Stimulated activated CD4-positive, alpha-beta T cell treated with anti-CD3 and anti-CD28 coated beads, TNF-alpha, amount 100 ng/mL, for 24 hours (primary cell): ENCODE measurements around the gene LST1.
"Not testable (repeated sequence)": the region's sequence is repeated elsewhere in the genome, so short reads cannot be mapped to it uniquely, and the experiment has no call there.

Source experiments
- DNase-seq, 3 experiments: peaks; one replicate each; pipeline ENCODE4 v3.0.0-alpha.2; 2020; ENCODE audit warnings: low read depth in 3 of 3

LST1 gene

DNA sequence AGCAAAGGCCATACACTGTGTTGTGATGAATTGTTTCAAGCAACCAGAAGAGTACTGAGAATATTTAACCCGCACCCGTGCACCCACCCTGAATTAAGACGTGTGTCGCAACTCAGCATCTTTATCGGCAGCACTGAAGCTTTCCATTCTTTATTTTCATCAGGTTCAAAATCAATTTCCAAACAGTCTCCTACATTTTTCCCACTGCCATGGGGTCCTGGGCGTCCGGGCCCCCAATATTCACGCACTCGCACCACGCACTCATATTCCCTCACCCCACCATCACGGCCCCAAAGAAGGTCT is 5.7 kb upstream of the LST1 start:
- no peak for DNase-seq

DNA sequence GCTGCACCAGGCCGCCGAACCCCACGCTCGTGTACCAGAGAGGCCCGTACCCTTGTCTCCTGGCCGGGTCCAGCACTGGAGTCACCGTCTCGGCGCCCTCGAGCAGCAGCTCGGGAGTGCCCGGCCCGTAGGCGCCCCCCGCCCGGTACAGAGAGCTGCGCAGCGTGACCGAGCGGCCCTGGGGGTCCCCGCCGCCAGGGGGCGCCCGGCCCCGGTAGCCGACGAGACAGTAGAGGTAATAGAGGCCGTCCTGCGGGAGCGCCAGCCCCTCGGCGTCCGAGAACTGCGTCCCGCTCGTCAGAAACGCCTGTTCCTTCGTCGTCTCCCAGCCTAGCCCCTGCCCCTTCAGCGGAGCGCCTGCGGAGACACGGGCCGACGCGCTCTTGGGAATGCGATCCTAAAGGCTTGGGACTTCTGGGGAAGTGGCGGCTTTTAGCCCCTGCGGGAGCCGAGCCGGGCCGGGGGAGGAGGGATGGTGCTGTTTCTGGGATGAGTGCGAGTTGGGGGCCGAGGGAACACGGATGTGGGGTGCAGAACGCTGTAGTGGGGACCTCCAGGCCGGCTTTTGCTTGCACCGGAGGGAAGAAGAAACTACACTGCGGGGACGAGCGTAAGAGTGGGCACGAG is 5.2 kb upstream of the LST1 start:
- DNase-seq = peak; percentile 75 to 91 (median 85)

DNA sequence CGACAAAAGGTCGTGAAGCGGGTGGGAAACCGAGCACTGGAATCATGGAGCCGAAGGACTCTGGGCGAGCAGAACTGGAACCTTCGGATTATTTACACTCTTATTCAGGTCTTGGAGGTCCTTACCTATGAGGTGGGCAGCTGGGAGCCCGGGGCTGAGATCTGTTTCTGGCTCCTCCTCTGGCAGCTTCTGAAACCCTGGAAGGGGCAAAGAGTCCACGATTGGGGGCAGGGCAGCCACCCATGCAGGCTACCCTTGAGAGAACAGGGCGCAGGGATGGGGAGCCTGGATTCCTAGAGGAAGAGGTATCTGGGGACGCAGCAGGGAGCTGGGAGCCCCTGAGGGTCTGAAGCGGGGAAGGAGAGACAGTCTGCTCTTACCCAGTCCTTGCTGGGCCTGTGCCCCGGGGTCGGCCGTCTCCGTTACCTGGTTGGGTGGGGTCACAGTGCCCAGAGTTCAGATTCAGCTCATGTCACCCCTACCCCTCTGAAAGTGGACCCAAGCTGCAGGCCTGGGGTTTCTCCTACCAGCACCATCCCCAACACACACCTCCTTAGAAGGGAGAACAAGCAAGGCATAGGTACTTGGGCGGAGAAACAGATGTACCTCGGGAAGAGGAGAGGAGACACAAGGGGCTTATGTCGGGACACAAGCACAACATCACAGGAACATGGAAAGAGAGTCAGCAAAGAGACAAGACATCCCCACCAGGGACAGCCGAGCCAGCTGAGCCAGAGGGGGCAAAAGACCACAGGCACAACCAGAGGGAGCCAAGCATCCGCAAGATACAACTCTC is 4.4 kb upstream of the LST1 start:
- no peak for DNase-seq

DNA sequence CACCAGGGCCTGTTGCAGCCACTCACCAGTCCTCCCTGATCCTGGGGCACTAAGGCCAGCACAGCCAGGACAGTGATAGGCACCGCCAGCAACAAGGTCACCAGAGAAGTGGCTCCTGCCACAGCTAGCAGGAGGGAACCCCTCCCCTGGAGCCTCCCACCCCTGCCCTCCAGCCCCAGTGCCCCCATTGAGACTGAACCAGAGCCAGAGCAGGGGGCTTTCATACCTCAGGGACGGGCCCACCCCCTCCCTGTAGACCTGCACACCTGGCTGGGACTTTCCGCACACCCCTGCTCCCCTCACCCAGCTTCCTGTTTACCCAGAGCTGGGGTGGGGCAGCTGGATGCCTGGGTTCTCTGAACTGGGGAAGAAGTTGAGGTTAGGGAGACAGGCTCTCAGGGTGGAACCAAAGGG is 3.8 kb upstream of the LST1 start, which contains the start of gene LTB:
LTB (minus strand) TSS at position 195 of the 414 bp plus-strand sequence; CDS start at position 188, 7 bp downstream.
- DNase-seq = no peak

DNA sequence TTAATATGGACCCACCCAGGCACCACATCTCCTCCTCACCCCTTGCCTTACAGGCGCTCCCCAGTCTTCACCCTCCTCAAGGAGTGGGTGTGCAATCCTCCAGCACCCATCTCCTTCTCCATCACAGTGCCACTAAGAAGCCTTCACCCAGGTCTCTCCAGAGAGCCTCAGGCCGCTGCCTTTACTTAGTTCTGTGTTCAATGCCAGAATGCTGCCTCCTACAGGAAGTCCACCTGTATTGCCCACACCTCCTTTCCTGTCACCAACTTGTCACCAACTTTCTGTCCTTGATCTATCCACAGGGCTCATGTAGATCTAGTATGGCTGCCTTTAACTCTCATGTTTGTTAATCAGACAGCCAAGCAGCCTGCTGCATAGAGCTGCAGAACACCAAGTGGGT is 586 bp upstream of the LST1 start:
- no peak for DNase-seq

DNA sequence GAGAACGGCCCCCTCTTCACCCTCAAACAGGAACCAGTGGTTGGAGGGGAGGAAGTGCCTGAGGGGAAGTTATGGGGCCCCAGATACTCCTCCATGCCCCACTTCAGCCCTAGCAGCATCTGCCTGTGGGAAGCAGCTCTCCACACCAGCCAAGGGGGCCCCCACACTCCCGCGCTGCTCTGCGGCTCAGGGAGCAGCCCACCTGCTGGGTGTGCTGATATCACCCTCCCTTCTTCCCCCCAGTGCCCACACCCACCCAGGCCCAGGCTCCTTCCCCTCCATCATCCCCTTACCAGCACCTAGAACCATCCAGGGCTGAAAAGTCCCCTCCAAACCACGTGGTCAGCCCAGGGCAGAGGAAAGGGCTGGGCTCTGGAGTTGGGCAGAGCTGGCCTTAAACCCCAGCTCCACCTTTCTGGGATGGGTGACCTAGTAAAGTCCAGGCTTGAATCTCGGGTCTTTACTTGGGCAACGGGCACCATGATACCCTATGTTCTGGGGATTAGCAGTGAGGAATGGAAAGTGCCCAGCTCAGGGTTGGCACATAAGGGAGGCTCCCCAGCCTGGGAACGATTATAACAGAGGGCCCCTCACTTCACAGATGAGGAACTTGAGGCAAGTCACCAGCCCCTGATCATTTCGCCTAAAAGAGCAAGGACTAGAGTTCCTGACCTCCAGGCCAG is 663 bp downstream of the LST1 start:
- DNase-seq = no peak

DNA sequence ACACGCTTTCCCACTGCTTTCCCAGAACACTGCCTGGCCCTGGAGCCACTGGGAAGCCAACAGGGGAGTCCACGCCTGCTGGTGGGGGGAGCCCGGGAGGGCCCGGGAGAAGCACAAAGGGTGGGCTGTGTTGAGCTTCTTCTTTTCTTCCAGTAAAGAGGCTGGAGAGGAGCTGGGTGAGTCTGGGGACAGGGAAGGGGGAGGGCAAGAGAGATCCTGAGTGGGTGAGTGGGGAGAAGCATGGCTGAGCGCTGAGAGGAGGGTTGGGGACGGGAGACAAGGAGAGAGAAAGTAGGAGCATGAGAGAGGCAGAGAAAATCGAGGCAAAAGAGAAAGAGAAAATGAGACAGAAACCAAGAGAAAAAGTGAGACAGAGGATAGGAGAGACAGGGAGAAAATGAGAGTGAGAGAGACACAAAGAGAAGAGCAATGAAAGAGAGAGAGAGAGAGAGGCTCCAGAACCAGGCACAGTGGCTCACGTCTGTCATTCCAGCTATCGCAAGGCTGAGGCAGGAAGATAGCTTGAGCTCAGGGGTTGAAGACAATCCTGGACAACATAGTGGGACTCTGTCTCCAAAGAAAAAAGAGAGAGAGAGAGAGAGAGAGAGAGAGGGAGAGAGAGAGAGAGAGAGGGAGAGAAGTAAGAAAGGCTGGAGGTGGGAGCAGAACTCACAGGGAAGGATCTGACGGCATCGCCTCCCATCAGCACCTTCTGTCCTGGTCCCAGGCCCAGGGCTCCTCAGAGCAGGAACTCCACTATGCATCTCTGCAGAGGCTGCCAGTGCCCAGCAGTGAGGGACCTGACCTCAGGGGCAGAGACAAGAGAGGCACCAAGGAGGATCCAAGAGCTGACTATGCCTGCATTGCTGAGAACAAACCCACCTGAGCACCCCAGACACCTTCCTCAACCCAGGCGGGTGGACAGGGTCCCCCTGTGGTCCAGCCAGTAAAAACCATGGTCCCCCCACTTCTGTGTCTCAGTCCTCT is 2.0 kb downstream of the LST1 start:
- DNase-seq = no peak

DNA sequence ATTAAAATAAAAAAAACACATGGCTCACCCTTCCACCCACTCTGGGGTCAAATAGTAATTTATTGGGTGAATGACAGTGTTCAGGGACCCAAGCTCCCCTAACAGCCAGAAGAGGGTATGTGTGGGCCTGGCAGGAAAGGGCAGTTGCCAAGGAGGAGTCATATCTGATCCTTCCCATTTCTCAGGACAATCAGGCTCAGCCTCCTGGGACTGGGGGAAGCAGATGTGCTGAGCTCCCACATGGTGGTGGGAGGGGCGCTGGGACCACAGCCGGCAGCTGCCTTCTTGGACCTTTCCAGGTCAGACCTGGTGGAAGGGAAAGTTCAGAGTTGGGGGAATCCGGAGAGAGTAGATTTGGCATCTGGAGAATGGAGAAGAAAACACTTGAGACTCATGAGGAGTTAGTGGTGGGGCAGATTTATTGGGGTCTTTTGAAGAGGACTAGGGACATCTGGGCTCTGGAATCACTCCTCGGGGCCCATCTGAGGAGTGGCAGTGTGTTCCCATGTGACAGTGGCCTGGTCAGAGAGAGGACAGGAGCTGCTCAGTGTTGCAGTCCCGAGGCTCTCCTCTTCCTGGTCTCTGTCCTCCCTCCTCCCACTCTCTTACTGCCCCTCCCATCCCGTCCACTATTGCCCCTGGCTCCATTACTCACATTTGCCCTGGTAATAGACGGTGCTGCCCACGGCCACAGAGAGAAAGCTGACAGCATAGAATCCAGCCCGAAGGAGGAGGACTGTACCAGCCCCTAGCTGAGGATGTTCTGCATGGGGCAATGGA is 3.0 kb downstream of the LST1 start:
- DNase-seq = no peak

DNA sequence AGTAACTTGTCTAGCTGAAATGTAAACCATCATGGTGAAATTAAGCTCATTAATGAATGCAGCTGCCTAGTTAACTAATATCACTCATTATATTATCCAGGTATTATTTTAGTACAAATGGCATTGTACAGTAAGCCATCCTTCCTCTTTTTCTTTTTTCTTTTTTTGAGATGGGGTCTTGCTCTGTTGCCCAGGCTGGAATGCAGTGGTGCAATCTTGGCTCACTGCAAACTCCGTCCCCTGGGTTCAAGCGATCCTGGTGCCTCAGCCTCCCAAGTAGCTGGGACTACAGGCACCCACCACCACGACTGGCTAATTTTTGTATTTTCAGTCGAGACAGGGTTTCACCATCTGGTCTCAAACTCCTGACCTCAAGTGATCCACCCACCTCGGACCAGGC is 4.6 kb downstream of the LST1 start:
- DNase-seq = not testable (repeated sequence)

DNA sequence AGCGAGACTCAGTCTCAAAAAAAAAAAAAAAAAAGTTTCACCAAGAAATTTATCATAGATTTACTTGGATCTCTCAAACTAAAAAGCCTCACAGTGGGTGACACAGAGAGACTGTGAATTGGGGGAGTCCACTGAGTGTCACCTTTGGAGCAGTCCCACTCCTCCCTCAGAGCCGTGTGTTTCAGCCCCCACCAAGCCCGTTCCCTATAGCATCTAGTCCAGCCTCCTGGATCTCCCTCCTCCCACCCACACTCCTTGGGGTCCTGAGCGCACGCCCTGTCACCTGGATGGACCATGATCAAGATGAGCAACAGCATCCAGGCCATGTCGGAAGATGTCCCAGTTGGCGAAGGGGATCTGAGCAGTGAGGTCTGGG is 6.3 kb downstream of the LST1 start:
- DNase-seq = no peak

DNA sequence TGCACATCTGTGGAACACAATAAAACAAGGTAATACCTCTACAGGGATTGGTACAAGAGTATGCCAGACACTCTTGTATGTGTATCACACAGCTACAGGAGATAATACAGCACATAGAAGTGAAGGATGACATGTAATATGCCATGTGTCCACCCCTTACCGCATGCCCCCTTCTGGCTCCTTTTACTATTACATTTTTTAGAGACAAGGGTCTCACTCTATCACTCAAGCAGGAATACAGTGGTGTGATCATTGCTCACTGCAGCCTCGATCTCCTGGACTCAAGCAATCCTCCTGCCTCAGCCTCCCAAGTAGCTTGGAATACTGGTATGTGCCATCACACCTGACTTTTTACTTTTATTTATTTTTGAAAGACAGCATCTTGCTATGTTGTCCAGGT is 10.9 kb downstream of the LST1 start:
- no peak for DNase-seq

DNA sequence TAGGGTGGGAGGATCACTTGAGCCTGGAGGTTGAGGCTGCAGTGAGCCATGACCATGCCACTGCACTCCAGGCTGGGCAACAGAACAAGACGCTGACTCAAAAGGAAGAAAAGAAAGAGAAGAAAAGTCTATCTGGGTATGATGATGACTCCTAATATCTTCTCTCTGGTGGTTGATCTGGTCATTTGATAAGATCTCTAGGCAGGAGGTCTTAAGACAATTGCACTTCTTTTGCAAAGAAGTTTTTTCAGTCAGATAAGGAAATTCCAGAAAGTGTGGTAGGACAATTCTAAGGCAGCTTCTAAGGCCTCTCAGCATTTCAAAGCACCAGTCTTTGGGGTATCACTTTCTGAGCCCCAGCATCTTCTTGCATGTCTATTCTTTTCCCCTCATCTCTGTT is 21.2 kb downstream of the LST1 start:
- no peak for DNase-seq

DNA sequence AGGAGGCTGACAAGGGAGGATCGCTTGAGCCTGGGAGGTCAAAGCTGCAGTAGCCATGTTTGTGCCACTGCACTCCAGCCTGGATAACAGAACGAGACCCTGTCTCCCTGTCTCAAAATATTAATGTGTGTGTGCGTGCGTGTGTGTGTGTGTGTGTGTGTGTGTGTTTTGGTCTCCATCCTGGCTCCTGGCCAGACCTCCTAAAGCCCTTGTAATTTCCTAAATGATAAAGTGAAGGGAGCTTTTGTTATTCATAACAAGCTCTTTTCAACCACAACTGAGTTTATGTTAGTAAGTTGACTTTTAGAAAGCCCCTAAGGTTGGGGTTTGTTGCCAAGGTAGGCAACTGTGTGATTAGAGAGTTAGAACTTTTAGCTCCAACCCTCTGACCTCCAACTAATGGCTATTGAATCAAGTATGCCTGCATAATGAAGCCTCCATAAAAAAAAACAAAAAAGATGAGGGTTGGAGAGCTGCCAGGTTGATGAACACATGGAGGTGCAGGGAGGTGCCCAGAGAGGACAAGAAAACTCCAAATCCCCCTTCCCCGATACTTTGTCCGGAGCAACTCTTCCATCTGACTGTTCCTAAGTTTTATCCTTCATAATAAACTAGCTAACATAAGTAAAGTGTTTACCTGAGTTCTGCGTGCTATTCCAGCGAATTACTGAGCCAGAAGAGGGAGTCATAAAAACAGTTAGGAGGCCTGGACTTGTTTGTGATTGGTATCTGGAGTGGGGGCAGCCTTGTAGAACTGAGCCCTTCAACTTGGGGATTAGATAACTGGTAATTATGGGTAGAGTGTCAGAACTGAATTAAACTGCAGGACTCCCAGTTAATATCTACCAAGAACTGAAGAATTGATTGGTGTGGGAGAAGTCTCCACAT is 23.7 kb downstream of the LST1 start:
- DNase-seq = no peak

DNA sequence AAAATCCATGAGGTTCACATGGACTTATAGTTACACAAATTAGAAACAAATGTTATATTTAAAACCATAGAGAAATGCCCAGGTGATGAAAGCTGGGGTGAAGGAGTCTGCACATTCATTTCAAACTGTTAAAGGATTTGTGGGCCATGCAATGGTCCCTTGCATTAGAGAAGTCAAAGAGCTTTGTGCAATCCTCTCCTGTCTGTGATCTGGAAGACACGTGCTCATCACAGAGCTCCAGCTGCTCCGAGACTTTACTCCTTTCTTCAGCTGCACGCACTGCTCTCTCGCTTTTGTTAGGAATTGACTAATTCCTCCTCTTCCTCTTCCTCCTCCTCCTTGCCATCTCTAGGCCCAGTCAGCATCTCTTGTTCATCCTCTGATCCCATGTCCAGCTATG is 24.9 kb downstream of the LST1 start:
- DNase-seq = no peak

DNA sequence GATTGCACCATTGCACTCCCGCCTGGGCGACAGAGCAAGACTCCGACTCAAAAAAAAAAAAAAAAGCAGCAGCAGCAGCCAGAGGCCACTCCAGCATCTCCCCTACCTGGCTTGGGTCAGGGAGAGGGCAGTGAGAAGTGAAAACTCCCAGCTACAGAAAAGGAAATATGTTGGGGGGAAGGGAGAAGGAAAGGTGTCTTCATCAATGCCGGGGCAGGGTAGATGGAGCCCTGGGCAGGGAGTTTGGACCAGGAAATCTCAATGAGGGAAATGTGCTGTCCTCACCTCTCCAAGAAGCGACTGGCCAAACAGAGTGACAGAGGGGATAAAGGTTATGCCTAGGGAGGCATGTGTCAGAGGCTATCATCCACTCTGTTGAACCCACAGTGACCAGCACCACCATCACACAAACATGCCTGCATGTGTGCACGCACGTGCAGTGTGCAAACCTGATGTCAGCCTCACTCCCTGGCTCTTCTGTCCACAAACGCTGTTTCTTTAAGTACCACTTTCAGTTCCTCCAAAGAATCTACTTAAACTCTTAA is 28.1 kb downstream of the LST1 start:
- no peak for DNase-seq

DNA sequence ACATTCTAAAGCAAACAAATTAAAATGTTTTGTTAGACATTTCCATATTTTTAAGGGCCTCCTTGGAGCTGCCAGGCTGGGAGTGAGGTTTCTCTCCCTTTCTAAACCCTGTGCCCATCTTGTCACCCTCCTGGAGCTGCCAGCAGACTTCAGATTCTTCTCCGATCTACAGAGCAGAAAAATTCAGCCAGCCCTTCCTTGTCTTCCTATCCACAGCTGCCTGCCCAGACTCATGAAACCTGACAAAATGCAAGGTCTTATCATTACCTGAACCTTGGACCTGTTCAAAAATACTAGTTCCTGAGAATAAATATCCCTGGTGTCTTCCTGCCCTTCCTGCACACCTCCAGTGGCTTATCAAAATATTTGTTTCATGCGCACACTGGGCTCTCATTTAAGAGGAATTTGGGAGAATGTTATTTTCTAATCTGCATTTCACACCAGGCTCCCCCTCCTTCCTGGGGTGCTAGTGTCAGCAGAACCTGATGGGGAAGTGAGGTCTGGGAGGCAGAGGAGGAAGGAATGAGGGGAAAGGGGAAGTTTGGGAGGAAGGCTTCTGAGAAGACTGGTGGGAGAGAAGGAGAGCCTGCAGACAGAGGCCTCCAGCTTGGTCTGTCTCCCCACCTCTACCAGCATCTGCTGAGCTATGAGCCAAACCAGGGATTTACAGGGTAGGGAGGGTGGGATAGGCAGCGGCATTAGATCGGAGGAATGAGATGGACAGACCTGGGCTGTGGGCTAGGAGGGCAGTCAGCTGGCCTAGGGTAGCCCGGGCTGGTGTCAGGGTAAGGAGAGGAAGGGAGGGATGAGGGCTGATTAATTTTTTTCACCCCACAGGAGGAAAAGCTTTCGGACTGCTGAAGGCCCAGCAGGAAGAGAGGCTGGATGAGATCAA is 28.9 kb downstream of the LST1 start, which contains the start of gene AIF1:
AIF1 (plus strand) TSS at position 551 of the 895 bp plus-strand sequence; CDS start at position 647, 96 bp downstream.
- DNase-seq = no peak

DNA sequence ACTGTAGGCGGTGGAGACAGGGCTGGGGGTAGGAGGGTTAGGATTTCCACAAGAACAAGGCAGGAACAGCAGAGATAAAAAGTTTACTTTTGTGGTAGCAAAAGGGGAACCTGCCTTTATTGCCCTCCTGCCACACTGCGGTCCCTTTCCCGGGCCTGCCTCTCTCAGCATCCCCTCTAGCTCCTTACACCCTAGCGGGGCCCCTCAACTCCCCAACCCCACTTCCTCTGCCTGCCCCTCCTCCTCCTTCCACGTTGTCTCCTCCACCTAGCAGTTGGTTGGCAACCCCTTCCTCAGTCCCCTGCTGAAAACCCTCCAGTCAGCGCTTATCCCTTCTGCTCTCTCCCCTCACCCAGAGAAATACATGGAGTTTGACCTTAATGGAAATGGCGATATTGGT is 29.7 kb downstream of the LST1 start:
- DNase-seq = peak in 1 of 3 experiments; percentile 29

DNA sequence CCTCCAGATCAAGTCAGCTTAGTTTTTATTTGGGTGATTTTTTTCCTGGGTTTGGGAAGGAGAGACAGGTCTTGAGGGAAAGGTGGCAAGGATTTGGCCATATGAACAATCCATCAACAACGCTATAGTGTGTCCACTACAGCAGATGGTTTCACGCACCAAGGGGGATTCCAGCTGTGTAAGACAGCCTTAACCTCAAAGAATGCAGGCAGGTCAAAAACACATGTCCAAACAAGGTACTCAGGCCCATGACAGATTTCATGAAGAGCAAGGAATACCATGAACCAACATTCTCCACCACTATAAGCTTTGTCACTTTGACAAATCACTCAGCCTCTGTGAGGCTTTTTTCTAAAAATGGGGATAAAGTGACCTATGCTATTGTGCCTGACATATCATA is 30.9 kb downstream of the LST1 start:
- no peak for DNase-seq
